Measurements from ENCODE around the gene MASP2.

- TF ChIP-seq POLR2AphosphoS5 (IDR thresholded peaks at IDR 0.05) (no peak), CTCF (IDR thresholded peaks at IDR 0.05) (no peak), POLR2A (IDR thresholded peaks at IDR 0.05) (no peak)
These were observed 50.9 kb downstream of the MASP2 start for GRCh38 chr1:10996100-10996499.
